Measurements from ENCODE around the gene DNAJC3. TPM values are rescaled to one million over a fixed set of nuclear protein-coding genes. Genes with fewer than 3 reads are reported as not detected.

DNAJC3 gene
- total RNA-seq, 2 experiments from 2014 or later: 17.6 to 17.7 TPM

DNA sequence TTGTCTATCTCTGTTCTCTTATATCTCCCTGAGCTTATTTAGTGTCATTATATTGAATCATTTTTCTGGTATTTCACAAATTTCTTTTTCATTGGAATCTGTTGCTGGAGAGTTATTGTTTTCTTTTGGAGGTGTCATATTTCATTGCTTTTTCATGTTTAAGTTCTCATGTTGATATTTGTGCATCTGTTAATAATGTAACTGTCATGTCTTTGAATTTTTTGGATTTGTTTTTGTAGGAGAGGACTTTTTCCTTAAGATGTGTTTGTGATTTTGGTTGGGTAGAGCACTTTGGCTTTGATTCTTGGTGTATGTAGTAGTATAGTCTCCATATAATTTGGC, 64.0 kb downstream of the DNAJC3 start:
- Histone ChIP-seq H3K9me3 (ENCODE audit: control insufficient read depth in 1 of 2, insufficient read depth in 1 of 2, low read length in 2 of 2) (no peaks in the 10 kb centered on the region), H3K4me3 (ENCODE audit: low read length) (no peak overlapping the region), H3K36me3 (ENCODE audit: insufficient read depth, low read length) (peaks cover 4% of the 10 kb centered on the region), H3K27ac (ENCODE audit: low read depth in 1 of 2, low read length in 2 of 2) (no peak overlapping the region), H3K4me1 (ENCODE audit: insufficient read depth, low read length) (peaks cover 12% of the 10 kb centered on the region), H3K27me3 (ENCODE audit: control insufficient read depth in 1 of 2, insufficient read depth in 2 of 2, low read length in 2 of 2) (no peaks in the 10 kb centered on the region)
- H3K27ac Mint-ChIP-seq: no peak overlapping the region
- DNase-seq (no peak), ATAC-seq (ENCODE audit: poor library complexity) (no peak)
- no peaks in the 10 kb centered on the region for H3K9me3 Mint-ChIP-seq
- no peaks in the 10 kb centered on the region for H3K27me3 Mint-ChIP-seq
- POLR2A ChIA-PET: no interaction called here
- intact Hi-C loops (cut with DNase I, micrococcal nuclease): no loop called here
- TF ChIP-seq, protein P1, sequence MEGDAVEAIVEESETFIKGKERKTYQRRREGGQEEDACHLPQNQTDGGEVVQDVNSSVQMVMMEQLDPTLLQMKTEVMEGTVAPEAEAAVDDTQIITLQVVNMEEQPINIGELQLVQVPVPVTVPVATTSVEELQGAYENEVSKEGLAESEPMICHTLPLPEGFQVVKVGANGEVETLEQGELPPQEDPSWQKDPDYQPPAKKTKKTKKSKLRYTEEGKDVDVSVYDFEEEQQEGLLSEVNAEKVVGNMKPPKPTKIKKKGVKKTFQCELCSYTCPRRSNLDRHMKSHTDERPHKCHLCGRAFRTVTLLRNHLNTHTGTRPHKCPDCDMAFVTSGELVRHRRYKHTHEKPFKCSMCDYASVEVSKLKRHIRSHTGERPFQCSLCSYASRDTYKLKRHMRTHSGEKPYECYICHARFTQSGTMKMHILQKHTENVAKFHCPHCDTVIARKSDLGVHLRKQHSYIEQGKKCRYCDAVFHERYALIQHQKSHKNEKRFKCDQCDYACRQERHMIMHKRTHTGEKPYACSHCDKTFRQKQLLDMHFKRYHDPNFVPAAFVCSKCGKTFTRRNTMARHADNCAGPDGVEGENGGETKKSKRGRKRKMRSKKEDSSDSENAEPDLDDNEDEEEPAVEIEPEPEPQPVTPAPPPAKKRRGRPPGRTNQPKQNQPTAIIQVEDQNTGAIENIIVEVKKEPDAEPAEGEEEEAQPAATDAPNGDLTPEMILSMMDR (IDR thresholded peaks at IDR 0.05): no peak
- H3K4me1 Mint-ChIP-seq (ENCODE audit: low read depth): peaks cover 32% of the 10 kb centered on the region
- peaks cover 29% of the 10 kb centered on the region for H3K36me3 Mint-ChIP-seq (ENCODE audit: low read depth)
- CTCF ChIA-PET: no interaction called here
- no peak overlapping the region for H3K4me3 Mint-ChIP-seq

DNA sequence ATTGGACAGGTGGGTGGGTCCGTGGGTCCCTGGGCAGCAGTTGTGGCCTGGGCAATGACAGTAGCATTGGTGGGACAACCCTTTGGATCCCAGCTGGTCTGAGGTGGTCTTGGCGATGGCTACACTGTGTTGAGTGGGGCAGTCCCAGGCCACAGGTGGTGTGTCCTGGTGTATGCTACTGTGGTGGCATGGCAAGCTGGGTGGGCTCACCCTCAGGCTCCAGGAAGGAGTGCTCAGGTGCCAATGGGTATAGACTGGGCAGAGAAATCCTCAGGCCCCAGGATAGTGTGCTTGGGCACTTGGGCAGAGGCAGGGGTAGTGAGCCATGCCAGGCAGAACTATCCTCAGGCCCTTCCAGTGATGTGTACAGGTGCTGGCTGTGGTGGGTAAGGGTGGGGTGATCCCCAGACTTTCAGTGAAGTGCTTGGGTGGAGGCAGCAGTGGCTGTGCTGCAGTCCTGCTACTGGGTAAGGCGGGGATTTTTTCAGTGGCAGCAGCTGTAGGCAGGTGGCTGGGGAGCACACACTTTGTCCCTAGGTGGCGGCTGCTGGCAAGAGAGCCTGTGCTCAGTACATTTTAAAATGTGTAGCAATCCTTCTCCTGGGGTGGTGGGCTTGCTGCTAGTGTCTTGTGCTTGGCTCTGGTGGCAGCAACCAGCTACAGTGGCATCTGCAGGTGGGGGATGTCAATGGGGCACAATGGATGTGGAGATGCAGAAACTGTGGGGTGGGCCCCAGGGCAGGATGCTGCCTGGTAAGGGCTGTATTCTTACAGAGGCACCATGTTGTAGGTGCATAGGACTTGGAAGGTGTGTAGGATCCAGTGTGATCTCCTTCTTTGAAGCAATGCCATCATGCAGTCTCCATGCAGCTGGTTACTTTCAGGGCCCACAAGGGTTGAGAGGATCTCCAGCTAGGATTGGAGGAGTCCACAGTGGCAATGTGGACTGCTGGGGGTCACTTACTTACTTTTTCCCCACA, 64.9 kb downstream of the DNAJC3 start:
- POLR2A ChIA-PET: no interaction called here
- intact Hi-C loops (cut with DNase I, micrococcal nuclease): no loop called here
- no peak overlapping the region for H3K27ac ChIP-seq (ENCODE audit: low read depth in 1 of 2, low read length in 2 of 2)
- H3K36me3 Mint-ChIP-seq (ENCODE audit: low read depth): peaks cover 28% of the 10 kb centered on the region
- no peaks in the 10 kb centered on the region for H3K9me3 ChIP-seq (ENCODE audit: control insufficient read depth in 1 of 2, insufficient read depth in 1 of 2, low read length in 2 of 2)
- H3K4me1 ChIP-seq (ENCODE audit: insufficient read depth, low read length): peaks cover 12% of the 10 kb centered on the region
- H3K4me3 ChIP-seq (ENCODE audit: low read length): no peak overlapping the region
- H3K36me3 ChIP-seq (ENCODE audit: insufficient read depth, low read length): peaks cover 4% of the 10 kb centered on the region
- H3K27ac Mint-ChIP-seq: no peak overlapping the region
- no peak overlapping the region for H3K4me3 Mint-ChIP-seq
- CTCF ChIA-PET: no interaction called here
- ATAC-seq (ENCODE audit: poor library complexity): no peak
- no peaks in the 10 kb centered on the region for H3K9me3 Mint-ChIP-seq
- H3K4me1 Mint-ChIP-seq (ENCODE audit: low read depth): peaks cover 36% of the 10 kb centered on the region
- H3K27me3 Mint-ChIP-seq: no peaks in the 10 kb centered on the region
- TF ChIP-seq, protein P1 (IDR thresholded peaks at IDR 0.05): no peak
- no peaks in the 10 kb centered on the region for H3K27me3 ChIP-seq (ENCODE audit: control insufficient read depth in 1 of 2, insufficient read depth in 2 of 2, low read length in 2 of 2)
- no peak for DNase-seq

DNA sequence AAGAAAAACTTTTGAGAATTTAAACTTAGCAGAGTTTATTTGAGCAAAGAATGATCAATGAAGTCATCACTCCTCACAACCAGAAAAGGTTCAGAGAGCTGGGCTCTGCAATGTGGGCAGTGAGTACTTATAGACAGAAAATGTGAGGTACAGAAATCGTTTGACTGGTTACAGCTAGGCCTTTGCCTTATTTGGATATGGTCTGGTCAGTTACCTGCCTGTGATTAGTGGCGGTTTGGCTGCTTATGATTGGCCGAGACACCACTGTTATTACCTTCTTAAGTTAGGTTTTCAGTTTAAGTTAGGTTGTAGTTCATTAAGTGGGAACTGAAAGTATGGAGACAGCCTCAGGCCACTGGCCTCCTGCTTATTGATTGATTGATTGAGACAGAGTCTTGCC, 66.3 kb downstream of the DNAJC3 start:
- Histone ChIP-seq H3K27ac (ENCODE audit: low read depth in 1 of 2, low read length in 2 of 2) (no peak overlapping the region), H3K9me3 (ENCODE audit: control insufficient read depth in 1 of 2, insufficient read depth in 1 of 2, low read length in 2 of 2) (no peaks in the 10 kb centered on the region), H3K27me3 (ENCODE audit: control insufficient read depth in 1 of 2, insufficient read depth in 2 of 2, low read length in 2 of 2) (no peaks in the 10 kb centered on the region), H3K4me1 (ENCODE audit: insufficient read depth, low read length) (peaks cover 12% of the 10 kb centered on the region), H3K36me3 (ENCODE audit: insufficient read depth, low read length) (peaks cover 4% of the 10 kb centered on the region), H3K4me3 (ENCODE audit: low read length) (no peak overlapping the region)
- intact Hi-C loops (cut with DNase I, micrococcal nuclease): no loop called here
- Mint-ChIP-seq H3K27ac (no peak overlapping the region), H3K36me3 (ENCODE audit: low read depth) (peaks cover 38% of the 10 kb centered on the region), H3K9me3 (no peaks in the 10 kb centered on the region), H3K4me1 (ENCODE audit: low read depth) (peaks cover 42% of the 10 kb centered on the region), H3K4me3 (no peak overlapping the region), H3K27me3 (no peaks in the 10 kb centered on the region)
- DNase-seq (no peak), ATAC-seq (ENCODE audit: poor library complexity) (no peak)
- TF ChIP-seq, protein P1 (IDR thresholded peaks at IDR 0.05): no peak
- CTCF ChIA-PET: no interaction called here
- POLR2A ChIA-PET: no interaction called here

Measured in CD4-positive, alpha-beta T cell (primary cell).